HG03565 (cell line): Measurements from ENCODE around the gene NCK2.
"Not testable (repeated sequence)": the region's sequence is repeated elsewhere in the genome, so short reads cannot be mapped to it uniquely, and the experiment has no call there.

Experiments
- ATAC-seq: cut with Tn5 transposase; IDR thresholded peaks from one replicate; pipeline ENCODE4 v1.9.1; 2021; ENCODE audit warnings: mild to moderate bottlenecking, moderate library complexity; ENCODE audit not compliant: unreplicated experiment

NCK2 gene

GRCh38 chr2:105754011-105754410 is 9.3 kb downstream of the NCK2 start:
- ATAC-seq, result no peak

DNA sequence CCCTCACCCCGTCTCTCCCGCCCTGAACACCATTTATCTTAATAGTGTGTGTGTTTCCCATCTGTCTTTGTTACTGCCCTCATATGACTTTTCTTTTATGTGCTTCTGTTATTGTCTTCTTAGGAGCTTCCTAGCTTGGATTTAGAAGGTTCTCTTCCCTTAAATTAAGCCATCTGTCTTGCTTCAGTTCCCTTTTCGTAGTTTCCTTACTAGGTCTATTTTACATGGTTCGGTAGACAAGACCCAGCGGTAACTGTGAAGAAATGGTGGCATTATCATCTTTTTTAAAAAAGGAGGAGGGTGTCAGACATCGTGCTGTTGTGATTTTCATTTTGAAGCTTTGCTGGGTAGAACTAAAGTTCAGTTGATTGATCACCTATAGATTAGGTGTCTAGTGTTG is 10.3 kb downstream of the NCK2 start:
- no peak for ATAC-seq

DNA sequence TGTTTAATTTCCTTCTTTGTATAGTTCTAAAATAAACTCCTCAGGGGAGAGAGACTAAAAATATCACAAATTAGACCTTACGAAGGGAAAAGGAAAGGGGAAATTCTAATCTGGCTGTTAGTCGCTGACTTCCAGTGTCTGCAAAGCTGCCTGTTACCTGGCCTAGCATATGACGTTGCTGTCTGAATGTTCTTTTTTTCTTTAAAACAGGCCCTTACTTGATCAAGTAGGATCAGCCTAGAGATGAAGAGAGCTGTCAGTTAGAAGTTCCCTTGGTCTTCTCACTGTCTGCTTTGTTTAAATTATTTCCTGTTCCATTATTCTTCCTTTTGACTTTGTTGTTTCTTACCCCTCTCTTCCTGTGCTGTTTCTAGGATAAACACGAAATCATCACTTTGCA is 11.2 kb downstream of the NCK2 start:
- no peak for ATAC-seq

- no peak for ATAC-seq
Measured at GRCh38 chr2:105756435-105756834, 11.7 kb downstream of the NCK2 start.

GRCh38 chr2:105756865-105757264 is 12.2 kb downstream of the NCK2 start:
- ATAC-seq, result not testable (repeated sequence)

GRCh38 chr2:105757433-105757832 is 12.7 kb downstream of the NCK2 start:
- no peak for ATAC-seq

- ATAC-seq, result no peak
Measured at GRCh38 chr2:105760191-105760590, 15.5 kb downstream of the NCK2 start.

DNA sequence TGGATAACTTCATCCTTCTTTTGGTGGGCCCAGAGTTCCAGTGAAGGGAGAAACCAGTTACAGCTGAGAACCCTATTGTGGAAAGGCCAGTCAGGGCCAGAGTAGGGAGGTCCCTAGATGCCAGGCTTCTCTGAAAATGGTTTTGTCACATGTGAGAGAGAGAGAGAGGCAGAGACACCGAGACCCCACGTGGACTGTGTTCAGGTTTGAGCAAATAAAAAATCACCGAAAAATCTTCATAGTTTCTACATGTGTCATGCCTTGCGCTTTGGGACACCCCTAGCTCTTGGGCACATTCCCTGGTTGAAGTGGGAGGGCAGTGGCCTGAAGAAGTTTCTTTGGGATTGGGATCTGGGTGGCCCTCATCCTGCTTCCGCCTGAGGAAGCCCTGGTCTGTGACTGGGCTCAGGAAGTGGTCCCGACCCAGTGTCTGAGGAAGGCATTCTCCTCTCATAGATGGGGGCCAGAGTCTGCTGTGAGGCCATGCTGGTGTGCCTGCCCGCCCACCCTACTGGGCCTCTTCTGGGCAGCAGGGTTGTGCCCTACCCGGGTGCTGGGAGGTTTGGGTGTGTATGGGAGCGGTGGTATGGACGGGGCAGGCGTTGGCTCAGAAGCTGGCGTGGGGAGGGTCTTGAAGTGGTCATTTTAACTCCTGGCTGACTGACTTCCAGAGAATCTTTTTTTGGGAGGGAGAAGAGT is 16.1 kb downstream of the NCK2 start:
- no peak for ATAC-seq

DNA sequence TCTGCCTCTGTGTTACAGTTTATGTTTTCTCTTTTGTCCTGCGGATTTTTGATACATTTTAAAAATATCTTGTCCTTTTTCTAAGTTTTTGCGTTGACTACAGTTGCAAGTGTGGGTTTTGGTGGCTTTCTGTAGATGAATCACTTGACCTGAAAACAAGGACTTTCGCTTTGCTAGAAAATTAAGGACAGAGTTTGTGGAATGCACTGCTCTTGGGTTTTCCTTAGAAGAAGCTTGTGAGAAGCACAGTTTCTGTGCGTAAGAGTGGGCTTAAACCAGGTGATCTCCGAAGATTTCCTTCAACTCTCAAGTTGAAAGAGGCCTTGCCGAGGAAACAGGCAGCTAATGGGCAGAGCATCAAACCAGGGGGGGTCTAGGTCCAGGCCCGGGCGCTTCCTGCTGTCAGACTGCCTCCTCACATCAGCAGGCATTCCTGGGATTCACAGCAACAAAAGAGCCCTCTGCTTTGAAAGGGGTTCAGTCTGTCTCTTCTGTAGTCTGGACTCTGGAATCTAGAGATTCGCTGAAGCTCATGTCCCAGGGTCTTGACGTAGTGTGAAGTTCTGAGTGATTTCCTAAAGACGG is 17.3 kb downstream of the NCK2 start:
- ATAC-seq, result no peak

DNA sequence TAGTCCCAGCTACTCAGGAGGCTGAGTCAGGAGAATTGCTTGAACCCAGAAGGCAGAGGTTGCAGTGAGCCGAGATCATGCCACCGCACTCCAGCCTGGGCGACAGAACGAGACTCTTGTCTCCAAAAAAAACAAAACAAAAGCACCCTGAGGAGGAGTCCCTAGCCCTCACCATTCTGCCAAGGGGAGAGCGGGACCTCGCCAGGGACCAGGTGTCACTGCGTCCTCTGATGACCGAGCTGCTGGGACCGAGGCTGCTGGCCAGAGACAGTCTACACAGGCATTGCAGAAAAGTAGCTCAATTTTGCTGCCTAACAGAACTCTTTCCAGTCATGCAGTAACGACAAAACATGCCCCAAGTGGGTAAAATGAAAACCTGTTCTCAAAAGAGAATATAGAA is 18.4 kb downstream of the NCK2 start:
- no peak for ATAC-seq

DNA sequence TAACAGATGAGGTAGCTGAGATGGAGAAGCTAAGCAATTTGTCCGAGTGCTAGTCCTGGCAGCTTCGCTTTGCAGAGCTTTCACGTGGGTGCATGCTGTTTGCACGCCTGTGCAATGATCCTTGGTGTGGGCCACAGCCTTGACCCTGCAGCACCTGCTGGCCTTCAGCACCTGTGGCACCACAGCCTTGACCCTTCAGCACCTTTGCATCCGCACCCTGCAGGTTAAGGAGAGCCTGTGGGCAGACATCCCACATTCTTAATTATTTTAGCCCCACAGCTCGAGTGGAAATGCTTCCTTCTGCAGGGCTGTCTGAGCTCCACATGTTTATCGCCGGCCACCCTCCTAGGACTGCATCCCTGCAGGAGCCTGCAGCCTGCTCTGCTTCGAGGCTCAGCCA is 19.3 kb downstream of the NCK2 start:
- no peak for ATAC-seq

GRCh38 chr2:105765415-105766299 is 20.9 kb downstream of the NCK2 start:
- ATAC-seq, result no peak

GRCh38 chr2:105766300-105766866 is 21.7 kb downstream of the NCK2 start:
- no peak for ATAC-seq

- no peak for ATAC-seq
Measured at GRCh38 chr2:105768176-105768575, 23.5 kb downstream of the NCK2 start.

- ATAC-seq, result no peak
Measured at GRCh38 chr2:105768961-105769452, 24.3 kb downstream of the NCK2 start.

DNA sequence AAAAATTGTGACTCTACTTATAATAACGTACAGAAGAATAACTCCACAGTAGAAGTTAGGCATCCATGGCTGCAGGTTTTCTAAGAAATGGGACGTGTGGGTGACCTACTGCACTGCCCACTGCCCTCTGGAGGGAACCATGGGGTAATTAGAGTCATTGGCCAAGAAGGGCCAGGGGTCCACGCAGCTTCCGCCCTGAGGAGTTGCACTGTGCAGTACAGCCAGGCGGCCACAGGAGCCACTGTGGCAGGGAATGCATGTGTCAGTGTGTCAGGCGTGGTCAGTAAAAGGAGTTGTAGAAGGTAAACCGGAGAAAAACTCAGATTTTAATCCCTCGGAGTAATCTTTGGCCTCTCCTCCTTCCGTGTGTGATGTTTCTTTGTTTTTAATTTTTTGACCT is 24.8 kb downstream of the NCK2 start:
- ATAC-seq, result no peak

- ATAC-seq, result no peak
Measured at GRCh38 chr2:105770149-105770548, 25.4 kb downstream of the NCK2 start.

GRCh38 chr2:105771291-105771690 is 26.6 kb downstream of the NCK2 start:
- ATAC-seq, result not testable (repeated sequence)

DNA sequence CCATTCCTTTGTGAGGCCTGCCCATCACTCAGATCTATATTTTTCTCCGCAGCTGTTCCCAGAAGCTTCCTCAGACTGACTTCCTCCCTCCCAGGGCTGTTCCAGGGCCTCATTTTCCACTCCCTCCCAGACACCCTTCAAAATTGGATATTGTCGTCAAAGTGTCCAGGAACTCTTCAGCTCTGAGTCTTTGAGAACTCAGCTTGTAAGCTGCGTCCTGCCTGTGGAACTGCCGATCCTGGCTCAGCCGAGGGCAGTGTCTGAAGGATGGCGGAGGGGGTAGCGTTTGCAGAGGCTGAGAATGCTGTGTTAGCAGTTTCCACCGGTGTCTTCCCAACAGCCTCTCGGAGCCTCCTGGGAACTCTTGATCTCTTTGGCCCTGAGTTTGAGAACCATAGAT is 27.1 kb downstream of the NCK2 start:
- no peak for ATAC-seq

DNA sequence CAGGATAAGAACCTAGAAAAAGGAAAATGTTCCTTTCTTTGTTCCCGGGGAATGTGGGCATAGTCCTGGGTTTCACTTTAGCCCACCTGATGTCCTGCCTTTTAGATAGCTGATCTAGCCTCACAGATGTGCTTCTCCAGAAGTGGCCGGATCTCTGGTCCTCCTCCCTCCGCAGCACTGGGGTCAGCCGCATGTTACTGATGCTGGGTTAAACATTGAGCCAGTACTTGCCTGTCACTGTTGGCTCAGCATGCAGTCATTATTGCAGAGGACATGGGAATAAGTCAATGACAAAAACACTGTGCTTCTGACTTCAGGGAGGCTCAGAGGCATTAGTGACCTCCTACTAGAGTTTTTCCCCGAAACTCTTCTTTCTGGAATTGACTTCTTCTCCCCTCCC is 27.6 kb downstream of the NCK2 start:
- no peak for ATAC-seq

DNA sequence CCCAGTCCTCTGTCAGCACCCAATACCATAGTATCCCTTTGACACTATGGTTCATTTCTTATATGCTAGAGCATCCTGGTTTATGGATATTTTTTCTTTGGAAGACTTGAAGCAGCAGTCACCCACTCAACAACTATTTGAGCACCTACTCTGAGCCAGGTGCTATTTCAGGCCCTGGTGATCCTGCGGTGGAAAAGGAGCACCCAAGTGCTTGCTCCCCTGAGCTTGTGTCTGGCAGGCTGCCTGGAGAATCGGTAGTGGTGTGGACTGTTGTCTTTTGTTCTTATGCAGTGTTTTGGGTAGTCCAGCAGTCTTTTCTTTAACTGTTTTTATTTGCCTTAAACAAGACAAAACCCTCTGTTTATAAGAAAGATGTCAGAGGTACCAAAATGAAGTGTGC is 28.9 kb downstream of the NCK2 start:
- no peak for ATAC-seq
